Endothelial cell of umbilical vein (primary cell): ENCODE data around the gene LIN7B. TPM values are rescaled to one million over a fixed set of nuclear protein-coding genes. Genes with fewer than 3 reads are reported as not detected.

ENCODE experiments used
- BruUV-seq: library from RNA; stranded (reverse); fragments of 400-500 nt; replicated peaks from 2 replicates; lab custom pipeline; 2021; lab: Mats Ljungman, UMichigan
- CTCF ChIA-PET: fragments of 300-600, 350-600 bp; sonication (Branson Sonifier 250); formaldehyde crosslinking; loops from one replicate; lab custom pipeline; 2021; ENCODE audit warnings: antibody characterized with exemption, inconsistent platforms; lab: Charles Lee
- POLR2A ChIA-PET: fragments of 300-600, 350-600 bp; sonication (Branson Sonifier 250); formaldehyde crosslinking; loops from one replicate; lab custom pipeline; 2021; ENCODE audit warnings: antibody characterized with exemption, inconsistent platforms; lab: Charles Lee
- DNase-seq: peaks from one replicate; pipeline ENCODE4 v3.0.0-alpha.2; 2011; ENCODE audit warnings: low read depth, low spot score
- FAIRE-seq: peaks from 2 replicates; lab custom pipeline; 2011; peaks lifted over from hg19 to GRCh38; lab: Jason Lieb, UNC
- H2AFZ ChIP-seq: 2 replicates; pipeline ENCODE4 v1.6.0; 2012; ENCODE audit warnings: low read depth, low read length, control low read depth, inconsistent platforms
- H3K27ac ChIP-seq: 2 replicates; pipeline ENCODE4 v1.5.1; 2011; ENCODE audit warnings: low read depth, mild to moderate bottlenecking, control low read depth, low read length, moderate library complexity; ENCODE audit not compliant: insufficient read depth
- H3K27me3 ChIP-seq, 2 experiments: 2 replicates each; pipeline versions ENCODE4 v1.6.0 to v1.6.1; 2011; ENCODE audit warnings: low read length in 2 of 2, mixed read lengths in 1 of 2; ENCODE audit not compliant: control insufficient read depth in 2 of 2, insufficient read depth in 2 of 2
- H3K36me3 ChIP-seq, 2 experiments: 2 replicates in 1 of 2; 3 replicates in 1 of 2; pipeline ENCODE4 v1.5.1; 2011; ENCODE audit warnings: low read length in 2 of 2, mild to moderate bottlenecking in 1 of 2, moderate library complexity in 1 of 2; ENCODE audit not compliant: control insufficient read depth in 2 of 2, insufficient read depth in 2 of 2; ENCODE audit errors: extremely low read depth in 1 of 2
- H3K4me1 ChIP-seq: 3 replicates; pipeline ENCODE4 v1.5.1; 2011; ENCODE audit warnings: mild to moderate bottlenecking, low read length; ENCODE audit not compliant: control insufficient read depth, insufficient read depth; ENCODE audit errors: extremely low read depth
- H3K4me2 ChIP-seq: 2 replicates; pipeline ENCODE4 v1.6.1; 2011; ENCODE audit warnings: low read length, control low read depth, mixed read lengths; ENCODE audit not compliant: insufficient read depth
- H3K4me3 ChIP-seq, 3 experiments: fragments of 200-600 bp in 1 of 3; sonication (generic), shearing (Covaris generic) in 1 of 3; replicated peaks in 1 of 3; 2 replicates each; pipeline ENCODE4 v1.5.1; 2011 to 2016; ENCODE audit warnings: control low read depth in 3 of 3, low read length in 3 of 3, mild to moderate bottlenecking in 2 of 3, inconsistent platforms in 1 of 3, low read depth in 1 of 3, moderate library complexity in 1 of 3; ENCODE audit not compliant: insufficient read depth in 1 of 3
- H3K79me2 ChIP-seq: 2 replicates; pipeline ENCODE4 v1.6.0; 2012; ENCODE audit warnings: low read length, inconsistent platforms; ENCODE audit not compliant: control insufficient read depth, insufficient read depth
- H3K9ac ChIP-seq: replicated peaks from 2 replicates; pipeline ENCODE3; 2011; ENCODE audit warnings: low read length, control low read depth; ENCODE audit not compliant: insufficient read depth; ENCODE audit errors: extremely low read depth
- H3K9me1 ChIP-seq: replicated peaks from 3 replicates; pipeline ENCODE4 v1.6.0; 2011; ENCODE audit warnings: mild to moderate bottlenecking, low read length; ENCODE audit not compliant: control insufficient read depth, insufficient read depth; ENCODE audit errors: extremely low read depth
- H3K9me3 ChIP-seq: replicated peaks from 2 replicates; pipeline ENCODE4 v1.5.1; 2012; ENCODE audit warnings: low read length, inconsistent platforms; ENCODE audit not compliant: control insufficient read depth, insufficient read depth
- H4K20me1 ChIP-seq: replicated peaks from 2 replicates; pipeline ENCODE3; 2011; ENCODE audit warnings: mild to moderate bottlenecking, low read length; ENCODE audit not compliant: control insufficient read depth, insufficient read depth; ENCODE audit errors: extremely low read depth
- EZH2 ChIP-seq: IDR thresholded peaks from 2 replicates; pipeline ENCODE4 v1.6.1; 2012; ENCODE audit warnings: borderline replicate concordance, low read depth, mild to moderate bottlenecking, moderate library complexity, low read length, inconsistent platforms; ENCODE audit not compliant: severe bottlenecking
- FOS ChIP-seq: IDR thresholded peaks from 2 replicates; pipeline ENCODE4 v1.6.1; 2011; ENCODE audit warnings: mild to moderate bottlenecking, low read length, moderate library complexity, borderline replicate concordance; ENCODE audit not compliant: insufficient read depth
- GATA2 ChIP-seq: IDR thresholded peaks from 2 replicates; pipeline ENCODE4 v1.7.0; 2011; ENCODE audit warnings: low read depth, mild to moderate bottlenecking, moderate library complexity, mixed read lengths, low read length; ENCODE audit not compliant: insufficient read length, insufficient read depth
- JUN ChIP-seq: IDR thresholded peaks from 2 replicates; pipeline ENCODE4 v1.6.1; 2011; ENCODE audit warnings: borderline replicate concordance, low read depth; ENCODE audit not compliant: insufficient read length, insufficient read depth
- MYC ChIP-seq: IDR thresholded peaks from one replicate; pipeline ENCODE4 v1.6.1; 2011; ENCODE audit warnings: mild to moderate bottlenecking, low read depth, low read length
- POLR2A ChIP-seq: IDR thresholded peaks from 2 replicates; pipeline ENCODE4 v1.6.1; 2012; ENCODE audit warnings: low read depth, mild to moderate bottlenecking, control low read depth, low read length
- POLR2AphosphoS5 ChIP-seq: IDR thresholded peaks from 2 replicates; pipeline ENCODE4 v1.6.1; 2012; ENCODE audit warnings: low read depth, mild to moderate bottlenecking, control low read depth, low read length, moderate library complexity; ENCODE audit not compliant: insufficient read depth
- dilution Hi-C: fragments of 300-500 bp; cut with MboI; formaldehyde crosslinking; loops from one replicate; pipeline ENCODE4 v1.15.0; 2019; ENCODE audit warnings: low sequenced_read_pairs; ENCODE audit not compliant: extremely low pct_ligation_motif_present
- intact Hi-C: fragments of 100-400 bp; cut with micrococcal nuclease; formaldehyde crosslinking; loops from one replicate; pipeline ENCODE4 v1.10.0; 2022
- polyA plus RNA-seq, 4 experiments: library from polyadenylated mRNA; depleted of rRNA in 3 of 4; stranded (reverse) in 3 of 4; unstranded in 1 of 4; fragments of >200 nt; gene quantifications; 2 replicates each; pipeline versions ENCODE4 v1.2.1 to v1.2.3, GENCODE V29; 2011 to 2012; ENCODE audit warnings: missing spikeins in 1 of 4
- total RNA-seq: library from RNA; stranded (reverse); gene quantifications from 2 replicates; pipeline ENCODE4 v1.2.3, GENCODE V29; 2021
- TF ChIP-seq, protein P1 (sequence below), 2 donors: IDR thresholded peaks; 1 replicate in 1 of 2; 2 replicates in 1 of 2; pipeline ENCODE4 v1.5.1; 2011; ENCODE audit warnings: low read length in 2 of 2, mild to moderate bottlenecking in 2 of 2, moderate library complexity in 2 of 2, control low read depth in 1 of 2, inconsistent platforms in 1 of 2, low read depth in 1 of 2; ENCODE audit not compliant: insufficient read depth in 1 of 2; ENCODE audit errors: extremely low read depth in 1 of 2
- TF ChIP-seq, protein P2 (sequence below): IDR thresholded peaks from 2 replicates; pipeline ENCODE4 v1.6.1; 2011; ENCODE audit not compliant: insufficient read depth, insufficient read length

The LIN7B gene
- total and polyA plus RNA-seq, 2 donors (not counting 3 experiments of a cell fraction or from before 2014, with no cell fraction given): 2.2 to 4.2 TPM

DNA sequence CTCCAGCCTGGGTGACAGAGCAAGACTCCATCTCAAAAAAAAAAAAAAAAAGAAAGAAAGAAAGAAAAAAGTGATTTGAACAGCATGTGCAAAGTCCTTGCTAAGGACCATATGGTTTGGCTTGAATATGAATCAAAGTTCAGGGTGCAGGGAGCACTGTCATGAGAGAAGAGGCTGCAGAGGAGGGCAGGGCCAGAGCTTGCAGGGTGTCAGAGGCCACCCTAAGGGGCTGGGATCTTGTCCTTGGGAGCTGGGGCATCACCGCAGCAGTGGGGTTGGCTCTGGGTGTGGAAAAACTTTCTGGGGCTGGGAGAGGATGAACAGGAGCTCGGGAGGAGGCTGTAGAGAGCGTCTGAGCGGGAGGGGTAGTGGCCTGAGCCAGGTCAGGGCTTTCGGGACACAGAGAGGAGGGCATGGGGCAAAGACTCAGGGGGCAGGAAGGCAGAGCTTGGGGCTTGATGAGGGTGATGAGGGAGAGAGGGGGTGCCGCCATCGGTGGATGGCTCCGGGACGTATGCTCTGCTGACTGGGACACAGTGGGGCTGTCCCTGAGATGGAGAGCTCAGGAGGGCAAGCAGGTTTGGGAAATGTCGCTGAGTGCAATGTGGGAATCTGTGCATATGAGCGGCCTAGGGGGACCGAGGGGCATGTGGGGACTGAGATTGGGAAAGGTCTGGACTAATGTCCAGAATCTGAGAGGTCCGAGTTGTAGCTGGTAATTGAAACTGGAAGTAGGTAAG lies 46.5 kb downstream of the LIN7B start:
- Histone ChIP-seq H3K4me2 (no peak overlapping the region), H4K20me1 (no peaks in the 10 kb centered on the region), H3K9ac (no peak overlapping the region), H3K9me3 (no peaks in the 10 kb centered on the region), H3K79me2 (no peaks in the 10 kb centered on the region), H3K4me3 (no peak overlapping the region), H2AFZ (no peak overlapping the region), H3K4me1 (peaks cover 16% of the 10 kb centered on the region), H3K27ac (no peak overlapping the region), H3K9me1 (no peaks in the 10 kb centered on the region), H3K36me3 (no peaks in the 10 kb centered on the region), H3K27me3 (peaks cover 0 to 2% of the 10 kb centered on the region in 2 experiments)
- ChIA-PET CTCF (interaction anchor here (1.1 to 4.9 kb wide), 5 partner anchors 10 to 63 kb away, joined by 4 to 33 read pairs (median 13); no protein-coding TSS in a partner anchor), POLR2A (no interaction called here)
- intact Hi-C loops (no loop called here), dilution Hi-C loops (no loop called here)
- FAIRE-seq (no peak), DNase-seq (no peak)
- no TSS peak for BruUV-seq
- TF ChIP-seq FOS: no peak
- TF ChIP-seq, protein P1, sequence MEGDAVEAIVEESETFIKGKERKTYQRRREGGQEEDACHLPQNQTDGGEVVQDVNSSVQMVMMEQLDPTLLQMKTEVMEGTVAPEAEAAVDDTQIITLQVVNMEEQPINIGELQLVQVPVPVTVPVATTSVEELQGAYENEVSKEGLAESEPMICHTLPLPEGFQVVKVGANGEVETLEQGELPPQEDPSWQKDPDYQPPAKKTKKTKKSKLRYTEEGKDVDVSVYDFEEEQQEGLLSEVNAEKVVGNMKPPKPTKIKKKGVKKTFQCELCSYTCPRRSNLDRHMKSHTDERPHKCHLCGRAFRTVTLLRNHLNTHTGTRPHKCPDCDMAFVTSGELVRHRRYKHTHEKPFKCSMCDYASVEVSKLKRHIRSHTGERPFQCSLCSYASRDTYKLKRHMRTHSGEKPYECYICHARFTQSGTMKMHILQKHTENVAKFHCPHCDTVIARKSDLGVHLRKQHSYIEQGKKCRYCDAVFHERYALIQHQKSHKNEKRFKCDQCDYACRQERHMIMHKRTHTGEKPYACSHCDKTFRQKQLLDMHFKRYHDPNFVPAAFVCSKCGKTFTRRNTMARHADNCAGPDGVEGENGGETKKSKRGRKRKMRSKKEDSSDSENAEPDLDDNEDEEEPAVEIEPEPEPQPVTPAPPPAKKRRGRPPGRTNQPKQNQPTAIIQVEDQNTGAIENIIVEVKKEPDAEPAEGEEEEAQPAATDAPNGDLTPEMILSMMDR (IDR thresholded peaks at IDR 0.05; ENCODE audit: extremely low read depth in 1 of 2, insufficient read depth in 1 of 2, low read depth in 1 of 2, low read length in 2 of 2): no peak
- TF ChIP-seq POLR2A: no peak
- TF ChIP-seq EZH2: no peak
- TF ChIP-seq GATA2: no peak
- TF ChIP-seq MYC: no peak
- TF ChIP-seq, protein P2, sequence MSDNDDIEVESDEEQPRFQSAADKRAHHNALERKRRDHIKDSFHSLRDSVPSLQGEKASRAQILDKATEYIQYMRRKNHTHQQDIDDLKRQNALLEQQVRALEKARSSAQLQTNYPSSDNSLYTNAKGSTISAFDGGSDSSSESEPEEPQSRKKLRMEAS: no peak
- no peak for TF ChIP-seq JUN
- no peak for TF ChIP-seq POLR2AphosphoS5
